HG03060 (cell line): ENCODE measurements around the gene SLC5A1.
"Not testable (repeated sequence)": the region's sequence is repeated elsewhere in the genome, so short reads cannot be mapped to it uniquely, and the experiment has no call there.

Experiments used
- ATAC-seq: cut with Tn5 transposase; IDR thresholded peaks from one replicate; pipeline ENCODE4 v1.9.1; 2021; ENCODE audit warnings: low read depth, moderate number of reproducible peaks; ENCODE audit not compliant: unreplicated experiment

Gene SLC5A1

GRCh38 chr22:32083814-32084213 lies 40.8 kb downstream of the SLC5A1 start:
- no peak for ATAC-seq

DNA sequence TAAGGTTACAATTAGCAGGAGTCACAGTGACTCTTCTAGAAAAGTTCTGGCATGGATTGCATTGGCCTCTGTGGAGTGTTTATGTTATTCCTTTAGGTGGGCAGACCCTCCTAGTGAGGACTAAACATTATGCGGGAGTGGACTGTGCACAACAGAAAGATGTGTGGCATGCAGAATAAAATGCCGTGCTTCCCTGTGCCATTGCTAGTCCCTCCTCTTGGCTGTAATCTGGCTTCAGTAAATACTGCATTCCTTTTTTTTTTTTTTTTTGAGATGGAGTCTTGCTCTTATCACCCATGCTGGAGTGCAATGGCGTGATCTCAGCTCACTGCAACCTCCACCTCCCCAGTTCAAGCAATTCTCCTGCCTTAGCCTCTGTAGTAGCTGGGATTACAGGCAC lies 45.0 kb downstream of the SLC5A1 start:
- no peak for ATAC-seq

GRCh38 chr22:32097018-32097417 lies 54.0 kb downstream of the SLC5A1 start:
- ATAC-seq, result no peak

GRCh38 chr22:32097881-32098499 lies 54.9 kb downstream of the SLC5A1 start:
- no peak for ATAC-seq

- ATAC-seq, result no peak
These were observed 57.6 kb downstream of the SLC5A1 start for GRCh38 chr22:32100711-32101110.

DNA sequence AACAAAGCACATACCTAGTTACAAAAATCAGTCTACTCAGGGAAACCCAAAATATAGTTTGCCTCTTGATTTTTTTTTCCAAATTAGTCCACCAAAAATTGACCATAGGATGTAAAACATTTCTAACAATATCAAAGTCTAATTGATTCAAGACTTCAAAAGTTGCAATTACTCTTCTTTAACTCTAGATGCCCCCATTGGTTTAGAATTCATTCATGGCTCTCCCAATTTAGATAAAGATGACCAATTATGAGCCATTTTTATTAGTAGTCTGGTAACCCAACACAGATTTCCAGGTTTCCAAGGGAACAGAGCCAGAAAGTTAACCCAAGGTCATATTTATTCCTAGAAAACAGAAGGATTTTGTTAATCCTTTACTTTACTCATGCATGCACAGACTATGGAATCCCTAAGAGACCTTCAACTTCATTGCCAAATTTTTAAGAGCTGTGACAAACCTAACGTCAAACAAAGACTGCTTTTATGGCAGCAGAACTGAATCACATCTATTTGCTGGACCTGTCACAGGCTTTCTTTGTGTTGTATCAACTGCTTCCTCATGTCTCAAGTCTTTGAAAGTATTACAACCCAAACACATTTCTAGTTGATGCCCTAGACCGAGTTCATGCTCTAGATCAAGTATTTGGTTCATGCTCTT lies 60.7 kb downstream of the SLC5A1 start:
- no peak for ATAC-seq

DNA sequence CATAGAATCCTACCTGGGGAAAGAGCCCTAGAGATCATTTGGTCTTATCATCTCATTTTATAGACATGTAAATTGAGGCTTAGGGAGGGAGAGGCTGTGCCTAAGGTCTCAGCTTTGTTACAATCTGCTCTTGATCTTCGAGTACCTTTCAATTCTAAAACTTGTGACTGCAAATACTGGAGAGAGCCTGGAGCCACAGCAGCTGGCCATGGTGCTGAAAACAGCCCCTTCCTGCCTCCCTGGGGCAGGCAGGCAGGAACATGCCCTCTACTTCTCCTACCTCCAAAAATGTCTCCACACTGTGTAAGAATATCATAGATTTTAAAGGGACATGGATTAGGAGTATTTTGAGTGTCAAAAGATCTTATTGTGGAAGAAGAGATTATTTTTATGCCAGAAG lies 63.9 kb downstream of the SLC5A1 start:
- no peak for ATAC-seq

DNA sequence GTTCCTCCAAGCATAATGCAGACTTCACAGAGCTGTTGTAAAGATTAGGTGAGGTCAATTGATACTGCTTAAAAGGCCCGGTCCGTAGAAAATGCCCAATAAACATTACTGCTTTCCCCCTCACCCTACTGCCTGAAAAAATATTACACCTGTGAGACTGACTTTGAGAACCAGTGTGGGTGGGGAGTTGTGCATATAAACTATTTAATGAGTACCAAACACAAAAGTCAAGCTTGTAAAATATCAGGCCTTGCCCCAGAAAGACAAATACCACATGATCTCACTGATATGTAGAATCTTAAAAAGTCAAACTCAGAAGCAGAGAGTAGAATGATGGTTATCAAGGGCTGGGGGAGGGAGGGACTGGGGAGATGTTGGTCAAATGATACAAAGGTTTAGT lies 69.3 kb downstream of the SLC5A1 start:
- no peak for ATAC-seq

GRCh38 chr22:32119568-32120235 lies 76.6 kb downstream of the SLC5A1 start:
- no peak for ATAC-seq

DNA sequence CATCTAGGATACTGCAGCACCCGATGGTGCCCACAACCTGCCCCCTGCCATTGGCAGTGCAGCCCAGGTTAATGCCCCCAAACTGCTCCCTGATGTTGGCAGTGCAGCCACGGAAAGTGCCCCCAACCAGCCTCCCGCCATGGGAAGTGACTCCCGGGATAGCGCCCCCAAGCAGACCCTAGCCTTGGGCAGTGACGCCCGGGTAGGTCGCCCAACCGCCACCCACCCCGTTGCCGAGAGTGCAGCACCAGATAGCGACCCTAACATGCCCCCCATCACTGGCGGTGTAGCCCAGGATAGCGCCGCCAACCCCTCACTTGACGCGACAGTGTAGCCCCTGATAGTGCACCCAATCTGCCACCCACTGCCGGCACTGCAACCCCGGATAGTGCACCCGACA lies 77.5 kb downstream of the SLC5A1 start:
- ATAC-seq, result no peak

GRCh38 chr22:32122899-32123298 lies 79.8 kb downstream of the SLC5A1 start:
- ATAC-seq, result no peak

DNA sequence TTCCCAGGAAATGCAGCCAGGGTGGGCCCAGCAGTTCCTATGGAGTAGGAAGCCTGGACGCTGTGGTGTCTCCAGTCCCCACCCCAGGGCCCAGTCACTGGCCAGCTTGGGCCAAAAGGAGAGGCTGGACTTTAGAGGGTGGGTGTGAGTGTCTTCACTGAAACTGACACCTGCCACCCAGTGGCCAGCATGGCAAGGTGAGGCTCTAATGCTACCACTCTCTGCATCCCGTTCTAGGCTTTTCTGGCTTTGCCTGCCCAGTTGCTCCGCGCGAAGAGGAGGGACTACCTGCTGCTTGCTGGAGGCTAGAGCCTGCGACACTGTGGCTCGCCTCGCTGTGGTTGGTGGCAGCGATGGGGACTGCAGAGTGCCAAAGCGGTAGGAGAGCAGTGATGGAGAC lies 80.6 kb downstream of the SLC5A1 start:
- no peak for ATAC-seq

DNA sequence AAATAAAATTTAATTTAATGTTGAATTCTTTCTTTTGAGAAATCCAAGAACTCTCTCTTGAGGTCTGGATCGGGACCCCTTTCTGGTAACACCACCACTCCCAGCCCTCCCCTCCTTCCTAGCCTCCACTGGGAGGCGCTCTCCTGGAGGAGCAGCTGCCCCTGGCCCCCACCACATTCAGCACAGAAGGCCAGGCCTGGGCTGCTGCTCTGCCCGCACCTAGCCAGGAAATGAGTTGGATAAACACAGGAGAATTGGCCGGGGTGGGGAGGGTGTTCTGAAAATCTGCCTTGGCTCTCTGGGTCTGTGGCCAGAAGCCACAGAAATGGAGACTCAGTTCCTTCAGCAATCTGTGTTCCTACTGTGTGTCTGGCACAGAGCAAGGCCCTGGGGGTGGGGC lies 84.8 kb downstream of the SLC5A1 start:
- no peak for ATAC-seq

DNA sequence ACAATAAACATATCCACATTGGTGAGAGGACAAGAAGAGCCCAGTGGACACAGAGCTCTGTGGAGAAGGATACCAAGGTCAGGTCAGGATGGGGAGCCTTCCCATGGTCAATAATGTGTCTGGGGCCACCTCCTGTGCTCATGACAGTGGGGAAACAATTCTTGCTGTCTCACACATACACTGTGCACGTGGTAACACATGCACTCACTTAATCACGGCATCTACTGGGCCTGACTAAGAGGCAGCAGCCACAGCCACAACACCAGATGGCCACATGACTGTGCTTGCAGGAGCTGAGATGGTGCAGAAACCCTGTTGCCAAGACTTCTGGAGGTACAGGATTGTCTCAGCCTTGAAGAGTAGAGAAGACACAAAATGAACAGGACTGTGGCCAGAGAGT lies 87.4 kb downstream of the SLC5A1 start:
- no peak for ATAC-seq

GRCh38 chr22:32132126-32132525 lies 89.1 kb downstream of the SLC5A1 start:
- ATAC-seq, result no peak

GRCh38 chr22:32132783-32133182 lies 89.7 kb downstream of the SLC5A1 start:
- no peak for ATAC-seq

GRCh38 chr22:32134796-32135195 lies 91.7 kb downstream of the SLC5A1 start:
- ATAC-seq, result not testable (repeated sequence)

DNA sequence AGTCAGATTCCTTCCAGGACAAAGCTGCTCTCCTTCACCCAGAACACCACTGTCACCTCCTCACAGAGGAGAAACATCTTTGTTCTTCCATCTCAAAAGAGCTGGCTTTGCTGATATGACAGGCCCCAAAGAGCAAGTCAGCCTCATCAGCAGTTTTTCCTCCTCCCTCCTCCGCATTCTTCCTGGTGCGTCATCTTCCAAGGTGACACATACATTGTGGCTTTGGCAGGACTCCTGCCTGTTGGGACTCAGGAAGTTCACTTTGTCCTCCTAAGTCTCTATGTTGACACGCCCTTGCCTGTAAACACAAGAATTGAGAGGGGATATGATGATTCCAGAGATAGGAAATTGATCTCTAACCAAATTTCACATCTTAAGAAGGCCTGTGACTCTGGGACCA lies 92.9 kb downstream of the SLC5A1 start:
- ATAC-seq, result not testable (repeated sequence)

GRCh38 chr22:32136881-32137280 lies 93.8 kb downstream of the SLC5A1 start:
- not testable (repeated sequence) for ATAC-seq

DNA sequence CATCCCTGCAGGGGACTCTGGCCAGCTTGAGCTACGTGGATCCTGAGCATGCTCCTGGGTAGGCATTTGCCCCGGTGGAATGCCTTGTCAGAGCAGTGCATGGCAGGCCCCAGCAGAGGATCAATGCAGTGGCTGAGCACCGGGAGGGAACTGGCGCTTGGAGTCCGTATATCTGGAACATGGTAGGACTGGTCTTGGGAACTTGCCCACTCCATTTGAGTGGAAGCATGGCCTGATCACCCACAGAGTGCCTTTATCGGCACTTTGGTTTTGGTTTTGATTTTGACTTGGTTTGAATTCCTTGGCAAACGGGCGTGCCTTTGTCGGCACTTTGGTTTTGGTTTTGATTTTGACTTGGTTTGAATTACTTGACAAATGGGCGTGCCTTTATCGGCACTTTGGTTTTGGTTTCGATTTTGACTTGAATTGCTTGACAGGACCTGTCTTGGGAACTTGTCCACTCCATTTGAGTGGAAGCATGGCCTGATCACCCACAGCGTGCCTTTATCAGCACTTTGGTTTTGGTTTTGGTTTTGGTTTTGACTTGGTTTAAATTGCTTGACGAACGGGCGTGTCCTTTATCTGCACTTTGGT lies 94.8 kb downstream of the SLC5A1 start:
- not testable (repeated sequence) for ATAC-seq

DNA sequence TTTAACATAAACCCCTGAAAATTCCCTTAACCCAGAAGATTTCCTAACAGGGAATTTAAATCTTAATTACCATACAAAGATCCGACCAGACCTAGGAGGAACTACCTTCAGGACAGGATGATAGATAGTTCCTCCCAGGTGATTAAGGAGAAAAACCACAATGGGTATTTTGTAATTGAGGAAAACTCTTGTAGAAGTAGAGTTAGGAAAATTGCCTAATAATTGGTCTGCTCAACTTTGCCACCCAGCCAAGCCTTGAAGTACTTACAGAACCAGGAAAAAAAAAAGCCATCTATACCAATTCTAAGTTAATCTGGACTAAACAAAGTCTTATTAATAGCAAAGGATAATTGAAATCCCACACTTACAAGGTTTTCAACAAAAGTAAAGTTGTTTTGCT lies 95.5 kb downstream of the SLC5A1 start:
- not testable (repeated sequence) for ATAC-seq

DNA sequence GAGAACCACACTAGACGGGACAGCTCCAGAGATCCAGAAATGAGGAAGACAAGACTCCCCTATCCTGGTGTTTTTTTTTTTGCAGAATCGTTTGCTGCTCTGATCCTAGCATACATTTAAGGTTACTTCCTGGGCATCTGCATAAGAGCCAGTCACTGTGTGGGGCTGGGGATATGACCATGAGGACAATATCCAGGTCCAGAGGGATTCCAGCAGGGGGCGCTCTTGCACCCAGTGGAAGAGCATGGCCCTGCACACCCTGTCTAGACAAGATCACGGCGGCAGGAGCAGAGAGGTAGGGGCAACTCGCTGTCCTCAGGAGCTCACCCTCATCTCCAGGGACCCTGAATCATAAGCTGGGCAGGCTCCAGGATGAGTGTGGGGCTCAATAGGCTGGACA lies 97.6 kb downstream of the SLC5A1 start:
- not testable (repeated sequence) for ATAC-seq
